Measurements from ENCODE around the gene PFN2.
"Not testable (repeated sequence)": the region's sequence is repeated elsewhere in the genome, so short reads cannot be mapped to it uniquely, and the experiment has no call there.

The PFN2 gene

DNA sequence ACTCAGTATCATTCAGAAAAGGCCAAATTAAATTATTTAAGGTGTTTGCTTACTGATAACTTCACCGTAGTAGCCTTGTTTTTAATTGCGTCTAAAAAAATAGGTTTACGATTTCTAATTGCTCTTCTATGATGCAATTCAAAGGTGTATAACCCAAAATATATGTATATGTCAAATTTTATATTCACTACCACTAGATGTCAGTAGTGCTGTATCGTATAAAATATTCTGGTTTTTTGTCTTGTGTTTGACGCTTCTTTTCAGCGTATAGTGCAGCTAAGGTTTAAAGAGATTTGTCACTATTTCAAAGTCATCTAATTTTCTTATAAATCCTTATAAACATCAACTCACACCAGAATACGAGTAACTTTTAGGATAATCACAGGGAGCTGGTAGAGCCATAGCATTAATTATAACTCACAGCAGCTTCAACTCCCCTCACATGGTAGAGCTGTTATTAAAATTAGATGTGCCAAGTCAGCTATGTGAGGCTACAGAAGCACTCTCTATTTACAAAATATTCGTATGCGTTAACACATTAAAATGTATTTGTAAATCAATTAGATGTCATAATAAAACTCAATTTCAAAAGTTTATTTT lies 3.5 kb downstream of the PFN2 start:
- DNase-seq: peak; percentile 57

DNA sequence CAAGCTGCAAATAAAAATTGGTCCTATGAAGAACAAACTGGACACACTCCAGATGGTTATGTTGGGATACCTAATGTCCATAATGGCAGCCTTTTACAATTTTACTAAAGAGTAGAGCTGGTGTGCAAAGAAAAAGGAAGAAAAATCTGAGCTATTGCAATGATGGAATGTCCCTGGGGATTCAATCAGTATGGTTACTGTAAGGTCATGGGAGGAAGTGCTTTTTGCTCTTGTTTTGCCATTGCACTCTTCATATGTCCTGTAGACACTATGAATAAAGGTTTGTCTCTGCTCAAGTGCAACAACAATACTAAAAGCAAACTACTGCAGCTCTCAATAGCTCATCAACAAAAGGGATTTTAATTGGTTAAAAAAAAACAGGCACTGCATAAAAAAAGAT lies 5.4 kb downstream of the PFN2 start:
- DNase-seq: no peak

DNA sequence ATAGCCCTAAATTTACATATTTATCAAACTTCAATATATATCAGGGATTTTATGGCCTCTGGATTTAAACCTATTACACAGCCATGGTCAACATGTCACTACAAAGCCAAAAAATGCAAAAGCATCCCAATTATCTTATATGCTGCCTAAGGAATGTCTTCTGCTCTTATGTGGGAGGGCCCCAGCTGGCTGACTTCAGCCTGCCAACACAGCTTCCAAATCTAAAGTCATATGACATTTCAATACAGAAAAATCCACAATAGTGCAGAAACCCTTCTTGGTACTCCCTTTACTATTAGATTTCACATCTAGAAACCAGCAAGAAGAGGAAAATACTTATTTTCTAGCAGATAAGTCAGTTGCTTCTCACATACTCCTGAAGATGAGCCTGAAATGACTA lies 6.4 kb downstream of the PFN2 start:
- no peak for DNase-seq

DNA sequence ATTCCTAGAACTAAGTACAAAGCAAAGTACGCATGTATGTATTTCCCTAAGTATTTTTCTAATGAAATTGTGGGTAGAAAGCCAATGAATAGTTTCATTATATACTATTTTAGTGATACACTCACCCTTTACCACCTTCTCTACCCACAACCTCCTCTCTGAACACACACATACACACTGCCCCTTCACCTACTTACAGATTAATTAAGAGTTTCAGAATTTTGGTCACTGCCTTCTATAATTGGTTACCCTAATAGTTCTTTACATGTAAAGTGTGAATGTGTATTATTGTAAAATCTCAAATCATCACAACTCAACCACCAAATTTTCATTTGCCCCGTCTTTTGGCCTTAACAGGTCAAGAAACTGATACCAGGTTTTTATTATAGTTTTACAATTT lies 7.2 kb downstream of the PFN2 start:
- DNase-seq: no peak

GRCh38 chr3:149959443-149959842 lies 11.3 kb downstream of the PFN2 start:
- DNase-seq: no peak

- no peak for DNase-seq
These were observed 12.4 kb downstream of the PFN2 start for GRCh38 chr3:149958171-149958796.

DNA sequence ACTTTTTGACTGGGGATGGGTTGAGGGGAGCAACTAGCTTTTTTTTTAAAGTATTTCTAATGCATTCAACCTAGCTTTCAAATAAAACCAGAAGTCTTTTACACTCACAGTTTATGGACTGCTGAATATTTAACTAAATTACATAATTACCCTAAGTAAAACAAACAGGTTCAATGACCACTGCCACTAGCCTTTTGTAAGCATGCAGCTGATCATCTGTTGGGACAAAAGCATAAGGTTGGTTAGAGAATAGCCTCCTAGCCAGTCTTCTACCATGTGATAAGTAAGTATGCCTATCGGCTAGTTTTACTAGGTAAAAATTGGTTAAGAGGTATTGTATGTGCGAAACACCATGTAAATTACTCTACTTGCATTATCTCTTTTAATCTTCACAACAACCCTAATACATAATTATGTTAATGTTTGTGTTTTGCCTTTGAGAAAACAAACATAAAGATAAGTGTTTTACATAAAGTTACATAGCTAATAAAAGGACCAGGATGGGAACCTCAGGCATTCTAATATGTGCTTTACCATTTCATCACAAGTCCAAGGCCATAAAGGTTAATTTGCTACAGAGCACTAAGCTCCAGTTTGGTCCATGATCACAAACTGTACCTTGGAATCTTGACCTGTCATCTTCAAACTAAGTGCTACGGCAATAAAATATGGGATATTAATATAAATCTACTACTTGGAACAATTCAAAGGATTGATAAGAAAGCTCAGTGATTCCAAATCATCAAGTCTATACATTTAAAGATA lies 13.2 kb downstream of the PFN2 start:
- DNase-seq: no peak

- no peak for DNase-seq
These were observed 15.2 kb downstream of the PFN2 start for GRCh38 chr3:149955449-149955848.

DNA sequence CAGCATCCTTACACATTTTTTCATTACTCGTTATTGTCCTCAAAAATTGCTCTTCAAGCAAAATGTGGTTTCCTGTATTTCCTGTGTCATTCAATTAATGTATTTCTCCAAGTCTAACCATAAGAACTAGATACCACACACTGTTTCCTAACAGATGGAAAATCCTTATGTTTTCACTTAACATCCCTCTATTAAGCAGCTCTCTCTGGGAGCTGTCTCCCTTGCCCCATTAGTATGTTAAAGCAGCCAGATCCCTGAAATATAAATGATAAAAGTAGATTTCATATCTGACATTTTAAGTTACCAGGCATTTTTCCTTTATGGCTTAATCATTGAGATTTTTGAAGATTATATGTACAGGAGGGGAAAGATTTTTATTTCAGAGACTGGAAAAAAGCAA lies 15.9 kb downstream of the PFN2 start:
- DNase-seq: no peak

GRCh38 chr3:149949181-149949580 lies 21.5 kb downstream of the PFN2 start:
- DNase-seq: no peak

DNA sequence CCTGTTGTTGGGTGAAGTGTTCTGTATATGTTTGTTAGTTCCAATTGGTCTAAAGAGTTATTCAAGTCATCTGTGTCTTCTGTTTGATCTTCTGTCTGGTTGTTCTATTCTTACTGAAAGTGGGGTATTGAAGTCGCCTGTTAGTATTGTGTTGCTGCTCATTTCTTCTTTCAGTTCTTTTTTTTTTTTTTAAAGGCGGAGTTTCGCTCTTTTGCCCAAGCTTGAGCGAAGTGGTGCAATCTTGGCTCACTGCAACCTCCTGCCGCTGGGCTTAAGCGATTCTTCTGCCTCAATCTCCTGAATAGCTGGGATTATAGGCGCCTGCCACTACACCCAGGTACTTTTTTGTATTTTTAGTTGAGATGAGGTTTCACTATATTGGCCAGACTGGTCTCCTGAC lies 23.5 kb downstream of the PFN2 start:
- no peak for DNase-seq

DNA sequence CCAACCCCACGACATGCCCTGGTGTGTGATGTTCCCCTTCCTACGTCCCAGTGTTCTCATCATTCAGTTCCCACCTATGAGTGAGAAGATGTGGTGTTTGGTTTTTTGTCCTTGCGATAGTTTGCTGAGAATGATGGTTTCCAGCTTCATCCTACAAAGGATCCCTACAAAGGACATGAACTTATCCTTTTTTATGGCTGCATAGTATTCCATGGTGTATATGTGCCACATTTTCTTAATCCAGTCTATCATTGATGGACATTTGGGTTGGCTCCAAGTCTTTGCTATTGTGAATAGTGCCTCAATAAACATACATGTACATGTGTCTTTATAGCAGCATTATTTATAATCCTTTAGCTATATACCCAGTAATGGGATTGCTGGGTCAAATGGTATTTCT lies 26.7 kb downstream of the PFN2 start:
- DNase-seq: not testable (repeated sequence)

- DNase-seq: no peak
These were observed 28.3 kb downstream of the PFN2 start for GRCh38 chr3:149942409-149942808.

DNA sequence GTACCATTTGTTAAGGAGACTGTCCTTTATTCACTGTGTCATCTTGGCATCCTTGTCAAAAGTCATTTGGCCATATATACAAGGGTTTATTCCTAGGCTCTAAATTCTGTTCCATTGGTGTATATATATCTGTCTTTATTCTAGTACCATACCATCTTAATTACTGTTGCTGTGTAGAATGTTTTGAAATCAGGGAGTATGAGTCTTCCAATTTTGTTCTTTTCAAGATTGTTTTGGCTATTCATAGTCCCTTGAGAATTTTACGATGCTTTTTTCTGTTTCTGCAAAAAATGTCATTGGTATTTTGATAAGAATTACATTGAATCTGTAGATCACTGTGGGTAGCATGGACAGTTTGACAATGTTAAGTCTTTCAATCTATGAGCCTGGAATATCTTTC lies 28.7 kb downstream of the PFN2 start:
- DNase-seq: no peak

DNA sequence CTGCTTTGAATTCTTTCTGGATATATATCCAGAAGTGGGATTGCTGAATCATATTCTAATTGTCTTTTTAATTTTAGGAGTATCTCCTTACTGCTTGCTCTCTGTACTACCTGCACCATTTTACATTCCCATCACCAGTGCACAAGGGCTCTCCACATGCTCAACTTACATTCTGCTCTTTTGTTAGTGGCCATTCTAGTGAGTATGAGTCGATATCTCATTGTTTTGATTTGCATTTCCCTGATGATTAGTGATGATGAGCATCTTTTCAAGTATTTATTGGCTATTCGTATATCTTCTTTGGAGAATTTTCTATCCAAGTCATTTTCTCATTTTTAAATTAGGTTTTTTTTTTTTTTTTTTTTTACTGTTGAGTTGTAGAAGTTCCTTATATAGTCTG lies 29.5 kb downstream of the PFN2 start:
- no peak for DNase-seq

DNA sequence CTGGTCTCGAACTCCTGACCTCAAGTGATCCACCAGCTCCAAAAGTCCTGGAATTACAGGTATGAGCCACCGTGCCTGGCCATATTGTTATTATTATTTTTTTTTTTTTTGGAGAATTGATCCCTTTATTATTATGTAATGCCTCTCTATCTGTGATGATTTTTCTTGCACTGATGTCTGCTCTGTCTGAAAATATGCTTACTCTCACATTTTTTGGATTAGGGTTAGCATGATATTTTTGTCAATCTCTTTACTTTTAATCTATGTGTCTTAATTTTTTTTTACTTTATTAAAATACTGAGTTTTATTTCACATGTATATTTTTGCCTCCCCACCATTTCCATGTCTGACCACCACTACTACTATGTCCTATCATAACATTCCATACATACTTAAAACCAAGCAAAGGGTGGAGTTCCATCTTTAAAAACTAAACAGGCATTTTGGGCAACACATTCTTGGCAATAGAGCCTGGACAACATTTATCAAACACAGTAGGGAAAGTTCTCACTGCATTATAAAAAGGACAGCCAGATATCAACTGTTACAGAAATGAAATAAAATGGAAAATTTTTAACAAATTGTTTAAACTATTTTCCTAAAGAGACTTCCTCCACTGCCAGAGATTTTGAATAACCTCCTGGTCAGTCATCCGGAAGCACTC lies 32.2 kb downstream of the PFN2 start:
- DNase-seq: not testable (repeated sequence)

DNA sequence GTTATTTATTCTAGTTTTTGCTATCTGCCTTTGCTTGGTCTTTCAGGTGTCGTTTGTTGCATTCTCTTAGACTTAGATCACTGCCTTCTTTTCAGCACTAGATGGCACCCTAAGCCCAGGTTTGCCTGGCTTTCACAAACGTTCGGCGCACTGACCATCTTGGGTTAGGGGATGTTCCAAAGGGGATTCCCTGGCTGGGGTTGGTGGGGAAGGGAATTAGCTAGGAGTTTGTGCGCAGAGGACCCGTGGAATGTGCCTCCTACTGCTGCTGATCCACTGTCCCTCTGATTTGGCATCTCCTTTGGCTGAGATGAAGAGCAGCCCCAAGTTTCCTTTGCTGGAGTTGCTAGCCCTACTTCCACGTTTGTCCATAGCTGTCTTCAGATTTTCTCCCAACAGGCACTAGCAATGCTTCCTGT lies 33.9 kb downstream of the PFN2 start:
- DNase-seq: peak; percentile 62

DNA sequence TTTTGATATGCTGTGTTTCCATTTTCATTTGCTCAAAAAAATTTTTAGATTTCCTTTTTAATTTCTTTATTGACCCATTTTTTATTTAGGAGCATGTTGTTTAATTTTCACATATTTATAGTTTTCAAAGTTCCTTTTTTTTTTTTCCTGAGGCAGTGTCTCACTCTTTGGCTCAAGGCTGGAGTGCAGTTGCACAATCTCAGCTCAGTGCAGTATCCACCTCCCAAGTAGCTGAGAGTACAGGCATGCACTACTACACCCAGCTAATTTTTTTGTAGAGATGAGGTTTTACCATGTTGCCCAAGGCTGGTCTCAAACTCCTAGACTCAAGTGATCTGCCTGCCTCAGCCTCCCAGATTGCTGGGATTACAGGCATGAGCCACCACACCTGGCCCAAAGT lies 36.2 kb downstream of the PFN2 start:
- no peak for DNase-seq

GRCh38 chr3:149933858-149934257 lies 36.8 kb downstream of the PFN2 start:
- no peak for DNase-seq

- DNase-seq: no peak
These were observed 37.7 kb downstream of the PFN2 start for GRCh38 chr3:149933008-149933407.

DNA sequence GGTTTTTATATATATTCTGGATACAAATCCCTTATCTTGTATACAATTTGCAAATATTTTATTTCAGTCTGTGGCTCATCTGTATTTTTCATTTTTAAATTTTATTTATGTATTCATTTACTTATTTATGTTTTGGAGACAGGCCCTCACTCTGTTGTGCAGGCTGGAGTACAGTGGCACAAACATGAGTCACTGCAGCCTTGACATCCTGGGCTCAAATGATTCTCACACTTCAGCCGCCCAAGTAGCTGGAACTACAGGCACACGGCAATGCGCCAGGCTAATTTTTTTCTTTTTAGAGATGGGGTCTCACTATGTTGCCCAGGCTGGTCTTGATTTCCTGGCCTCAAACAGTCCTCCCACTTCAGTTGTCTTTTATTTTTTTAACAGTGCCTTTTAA lies 50.6 kb downstream of the PFN2 start:
- no peak for DNase-seq

DNA sequence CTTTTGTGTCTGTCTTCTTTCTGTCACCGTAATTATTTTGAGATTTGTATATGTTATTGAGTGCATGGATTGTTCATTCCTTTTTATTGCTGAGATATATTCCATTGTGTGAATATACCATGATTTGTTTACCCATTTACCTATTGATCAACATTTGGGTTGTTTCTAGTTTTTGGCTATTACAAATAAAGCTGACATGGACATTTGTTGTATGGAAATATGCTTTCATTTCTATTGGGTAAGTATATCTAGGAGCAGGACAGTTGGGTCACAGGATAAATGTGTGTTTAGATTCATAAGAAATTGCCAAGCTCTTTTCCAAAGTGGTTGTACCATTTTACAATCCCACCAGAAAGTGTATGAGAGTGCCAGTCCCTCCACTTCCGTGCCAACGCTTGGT lies 51.2 kb downstream of the PFN2 start:
- no peak for DNase-seq

DNA sequence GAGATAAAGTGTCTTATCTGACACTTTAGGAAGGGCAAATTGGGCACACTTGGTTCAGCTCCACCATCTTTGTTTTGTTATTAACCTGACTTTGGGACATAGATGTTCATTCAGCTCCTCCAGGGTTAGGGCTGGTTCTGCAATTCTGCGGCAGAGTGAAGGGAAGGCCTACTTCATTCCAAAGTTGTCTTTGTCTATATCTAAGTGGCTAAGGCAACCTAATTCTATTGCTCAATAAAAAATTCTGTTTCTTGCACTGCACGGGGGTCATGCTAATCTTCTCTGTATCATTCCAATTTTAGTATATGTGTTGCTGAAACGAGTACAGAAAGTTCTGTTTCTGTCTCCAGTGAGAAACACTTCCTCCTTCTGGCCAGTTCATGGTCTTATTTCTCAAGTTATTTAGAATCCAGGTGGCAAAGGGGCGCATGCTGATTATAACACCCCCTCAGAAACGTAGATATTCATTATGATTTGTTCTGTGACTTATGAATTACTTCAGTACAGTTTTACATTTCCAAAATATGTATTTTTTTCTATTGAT lies 53.5 kb downstream of the PFN2 start:
- DNase-seq: no peak
